IMR-90 (cell line): ENCODE results near the gene UST.

Experiments
- CTCF ChIP-seq: conservative IDR thresholded peaks from 2 replicates; pipeline ENCODE4 v1.5.1; 2012; ENCODE audit warnings: mild to moderate bottlenecking, low read depth, low read length, improper control_type of control experiment
- ELK1 ChIP-seq: fragments of 150-350 bp; IDR thresholded peaks from 2 replicates; pipeline ENCODE4 v1.6.1; 2016; ENCODE audit warnings: low read depth, mild to moderate bottlenecking, low read length, moderate library complexity, borderline replicate concordance
- MXI1 ChIP-seq: IDR thresholded peaks from 2 replicates; pipeline ENCODE4 v1.6.1; 2012; ENCODE audit warnings: low read depth, mild to moderate bottlenecking, low read length, moderate library complexity, borderline replicate concordance
- POLR2A ChIP-seq: IDR thresholded peaks from 2 replicates; pipeline ENCODE4 v1.6.1; 2012; ENCODE audit warnings: mild to moderate bottlenecking, low read depth, low read length
- RAD21 ChIP-seq: IDR thresholded peaks from 2 replicates; pipeline ENCODE4 v1.6.1; 2012; ENCODE audit warnings: low read length, improper control_type of control experiment
- RCOR1 ChIP-seq: IDR thresholded peaks from 2 replicates; pipeline ENCODE4 v1.6.1; 2012; ENCODE audit warnings: mild to moderate bottlenecking, low read length, improper control_type of control experiment; ENCODE audit not compliant: insufficient replicate concordance
- USF2 ChIP-seq: fragments of 150-350 bp; IDR thresholded peaks from 2 replicates; pipeline ENCODE4 v1.6.1; 2017; ENCODE audit warnings: mild to moderate bottlenecking, antibody characterized with exemption, low read length, low read depth

- TF ChIP-seq CTCF (no peak), RAD21 (no peak), ELK1 (no peak), POLR2A (no peak), USF2 (no peak), MXI1 (no peak), RCOR1 (no peak)
Measured at GRCh38 chr6:148842296-148843019, 95.6 kb downstream of the UST start.
